ENCODE results near the gene SH3RF3. TPM values are rescaled to one million over a fixed set of nuclear protein-coding genes. Genes with fewer than 3 reads are reported as not detected.

SH3RF3 gene
- total RNA-seq, 1 donor from 2014 or later = 0.28 TPM

DNA sequence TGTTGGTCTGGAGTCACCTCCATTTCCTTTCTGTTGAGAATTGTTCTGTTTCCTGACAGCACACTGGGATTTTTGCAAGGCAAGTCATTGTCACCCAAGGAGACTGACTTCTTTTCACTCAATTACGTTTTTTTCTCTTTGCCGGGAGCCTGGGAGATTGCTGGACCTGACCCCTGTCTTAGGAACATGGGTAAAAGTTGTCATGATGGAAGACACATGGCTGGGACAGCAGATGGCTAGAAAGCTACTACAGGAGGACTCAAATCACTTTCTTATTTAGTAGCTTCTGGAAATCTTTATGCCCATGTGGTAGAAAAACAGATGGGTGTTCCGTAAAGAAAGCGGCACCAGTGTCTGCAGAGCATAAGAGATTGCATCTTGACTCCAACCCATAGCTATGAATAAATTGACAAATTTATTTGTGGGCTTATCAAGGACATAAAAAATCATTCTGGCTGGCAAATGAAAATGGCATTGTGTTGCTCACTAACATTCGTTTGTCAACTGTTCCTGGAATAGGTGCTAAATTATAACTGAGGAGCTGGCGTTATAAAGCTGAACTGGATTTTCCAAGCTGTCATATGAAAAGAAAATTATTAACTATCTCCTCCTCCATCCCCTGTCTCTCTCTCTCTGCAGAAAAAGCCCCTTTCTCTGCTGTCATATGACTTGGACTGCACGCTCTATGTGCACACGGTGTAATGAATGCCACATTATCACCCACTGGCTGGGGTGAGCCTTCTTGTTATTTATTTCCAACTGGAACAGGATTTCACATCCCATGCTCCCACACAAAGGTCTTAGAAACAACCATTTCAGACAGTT, 159.8 kb downstream of the SH3RF3 start:
- Histone ChIP-seq H3K27ac (no peak overlapping the region), H3K79me2 (ENCODE audit: low read depth) (no peaks in the 10 kb centered on the region), H3K27me3 (no peaks in the 10 kb centered on the region), H3K9ac (no peak overlapping the region), H4K20me1 (ENCODE audit: low read depth) (no peaks in the 10 kb centered on the region), H3K36me3 (no peaks in the 10 kb centered on the region), H3K4me1 (no peaks in the 10 kb centered on the region), H3F3A (ENCODE audit: low read depth) (no peaks in the 10 kb centered on the region), H3K4me2 (no peak overlapping the region), H2AFZ (replicated peaks) (no peak overlapping the region), H3K4me3 (no peak overlapping the region), H3K9me3 (ENCODE audit: low read depth) (no peaks in the 10 kb centered on the region)
- Mint-ChIP-seq H3K27me3 (ENCODE audit: insufficient read depth, low read depth) (peaks cover 3% of the 10 kb centered on the region), H3K9me3 (peaks cover 2% of the 10 kb centered on the region), H3K4me1 (peaks cover 33% of the 10 kb centered on the region), H3K4me3 (no peak overlapping the region), H3K27ac (no peak overlapping the region), H3K36me3 (no peaks in the 10 kb centered on the region)
- TF ChIP-seq EZH2 (IDR thresholded peaks at IDR 0.05) = no peak
- TF ChIP-seq CTCF (IDR thresholded peaks at IDR 0.05) = no peak
- no peak for TF ChIP-seq EZH2phosphoT487 (IDR thresholded peaks at IDR 0.05)
- DNase-seq (ENCODE audit: low spot score) = no peak

- no peaks in the 10 kb centered on the region for H3K36me3 ChIP-seq
- H3K4me3 ChIP-seq = no peak overlapping the region
- Mint-ChIP-seq H3K27ac (no peak overlapping the region), H3K4me3 (no peak overlapping the region), H3K4me1 (peaks cover 25% of the 10 kb centered on the region), H3K36me3 (no peaks in the 10 kb centered on the region), H3K9me3 (peaks cover 2% of the 10 kb centered on the region), H3K27me3 (ENCODE audit: insufficient read depth, low read depth) (peaks cover 3% of the 10 kb centered on the region)
- no peak overlapping the region for H3K27ac ChIP-seq
- no peak overlapping the region for H3K4me2 ChIP-seq
- H3K9me3 ChIP-seq (ENCODE audit: low read depth) = no peaks in the 10 kb centered on the region
- no peaks in the 10 kb centered on the region for H3K4me1 ChIP-seq
- no peak overlapping the region for H3K9ac ChIP-seq
- H2AFZ ChIP-seq (replicated peaks) = no peak overlapping the region
- H3K27me3 ChIP-seq = no peaks in the 10 kb centered on the region
- TF ChIP-seq EZH2 (IDR thresholded peaks at IDR 0.05) = no peak
- TF ChIP-seq CTCF (IDR thresholded peaks at IDR 0.05) = no peak
- TF ChIP-seq EZH2phosphoT487 (IDR thresholded peaks at IDR 0.05) = no peak
- no peaks in the 10 kb centered on the region for H3K79me2 ChIP-seq (ENCODE audit: low read depth)
- H3F3A ChIP-seq (ENCODE audit: low read depth) = no peaks in the 10 kb centered on the region
- H4K20me1 ChIP-seq (ENCODE audit: low read depth) = no peaks in the 10 kb centered on the region
- DNase-seq (ENCODE audit: low spot score) = no peak
Observed at GRCh38 chr2:109289504-109290222, 160.7 kb downstream of the SH3RF3 start.

DNA sequence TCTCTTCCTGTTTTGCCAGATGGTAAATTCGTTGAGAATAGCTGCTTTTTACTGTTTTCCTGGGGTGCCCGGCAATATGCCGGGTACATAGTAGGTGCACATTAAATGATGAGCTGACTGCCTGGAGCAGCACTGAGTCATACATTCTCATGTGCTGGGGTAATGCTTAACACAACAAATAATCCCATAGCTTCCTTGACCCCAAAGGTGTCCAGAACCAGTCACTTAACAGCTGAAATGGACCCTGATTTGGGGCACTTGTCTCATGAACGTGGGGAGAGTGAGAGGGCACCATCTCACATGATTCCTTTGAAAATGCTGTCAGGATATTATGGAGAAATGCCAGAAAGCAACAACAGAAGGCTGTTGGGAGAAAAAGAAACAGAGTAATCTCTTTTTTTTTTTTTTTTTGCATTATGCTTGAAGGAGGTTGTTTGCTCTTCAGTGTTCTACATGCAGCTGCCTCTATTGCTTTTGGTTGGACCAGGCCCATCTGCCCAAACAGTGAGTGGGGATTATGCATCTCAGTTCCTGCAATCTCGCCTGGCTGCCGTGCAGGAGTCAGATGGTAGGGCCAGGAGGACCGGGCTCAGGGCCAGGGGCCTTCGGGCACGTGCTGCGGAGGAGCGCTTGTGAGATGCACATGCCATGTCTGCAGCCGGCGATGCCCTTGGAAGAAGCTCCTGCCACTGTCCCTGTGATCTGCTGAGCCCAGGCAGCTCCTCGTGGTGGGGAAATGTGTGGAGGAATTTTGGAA, 162.1 kb downstream of the SH3RF3 start:
- Histone ChIP-seq H3K79me2 (ENCODE audit: low read depth) (no peaks in the 10 kb centered on the region), H3F3A (ENCODE audit: low read depth) (no peaks in the 10 kb centered on the region), H3K4me3 (no peak overlapping the region), H3K27me3 (no peaks in the 10 kb centered on the region), H2AFZ (replicated peaks) (no peak overlapping the region), H3K4me1 (no peaks in the 10 kb centered on the region), H3K9me3 (ENCODE audit: low read depth) (no peaks in the 10 kb centered on the region), H3K36me3 (no peaks in the 10 kb centered on the region), H3K27ac (no peak overlapping the region), H4K20me1 (ENCODE audit: low read depth) (no peaks in the 10 kb centered on the region), H3K4me2 (no peak overlapping the region), H3K9ac (no peak overlapping the region)
- no peak for TF ChIP-seq EZH2 (IDR thresholded peaks at IDR 0.05)
- TF ChIP-seq EZH2phosphoT487 (IDR thresholded peaks at IDR 0.05) = no peak
- no peak for TF ChIP-seq CTCF (IDR thresholded peaks at IDR 0.05)
- H3K4me3 Mint-ChIP-seq = no peak overlapping the region
- peaks cover 12% of the 10 kb centered on the region for H3K4me1 Mint-ChIP-seq
- no peaks in the 10 kb centered on the region for H3K36me3 Mint-ChIP-seq
- peaks cover 2% of the 10 kb centered on the region for H3K9me3 Mint-ChIP-seq
- peaks cover 3% of the 10 kb centered on the region for H3K27me3 Mint-ChIP-seq (ENCODE audit: insufficient read depth, low read depth)
- DNase-seq (ENCODE audit: low spot score) = no peak
- no peak overlapping the region for H3K27ac Mint-ChIP-seq
